Measurements from ENCODE around the gene AHCY. TPM values are rescaled to one million over a fixed set of nuclear protein-coding genes. Genes with fewer than 3 reads are reported as not detected.
"Not testable (repeated sequence)": the region's sequence is repeated elsewhere in the genome, so short reads cannot be mapped to it uniquely, and the experiment has no call there.

Gene AHCY
- total and polyA plus RNA-seq, 8 donors = 89.1 to 121 (median 118) TPM

DNA sequence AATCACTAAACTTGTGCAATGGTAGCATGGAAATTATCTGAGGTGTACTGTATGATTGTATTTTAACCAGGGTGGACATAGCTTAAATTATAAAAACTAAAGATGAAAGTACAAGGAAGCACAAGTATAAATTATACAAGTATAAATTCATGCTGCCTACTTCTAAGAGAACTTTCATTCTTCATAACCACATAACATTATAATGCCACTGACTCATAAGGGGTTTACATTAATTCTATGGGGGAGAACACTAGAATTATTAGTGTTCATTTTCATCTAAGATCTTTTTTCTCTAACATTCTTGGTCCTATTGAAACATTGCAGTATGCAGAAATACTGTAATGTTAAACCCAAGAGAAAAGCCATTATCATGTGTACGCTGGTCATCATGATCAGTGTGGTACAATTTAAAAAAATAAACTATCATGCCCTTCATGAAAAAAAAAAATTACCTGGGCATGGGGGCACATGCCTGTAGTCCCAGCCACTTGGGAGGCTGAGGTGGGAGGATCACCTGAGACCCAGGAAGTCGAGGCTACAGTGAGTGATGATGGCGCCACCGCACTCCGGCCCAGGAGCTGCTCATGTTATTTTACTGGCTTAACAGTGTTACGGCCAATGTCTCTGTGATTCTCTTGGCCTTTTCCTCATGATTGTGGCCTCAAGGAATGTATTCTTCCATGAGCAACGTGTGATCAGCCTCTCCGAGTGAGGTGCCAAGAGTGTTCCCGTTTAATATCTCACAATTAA, 25.9 kb upstream of the AHCY start:
- no peaks in the 10 kb centered on the region for H3K9me3 ChIP-seq
- intact Hi-C loops (cut with DNase I) = no loop called here
- DNase-seq (no peak), ATAC-seq (no peak)
- no peaks in the 10 kb centered on the region for H3K4me1 ChIP-seq
- no peak overlapping the region for H3K4me3 ChIP-seq
- H3K36me3 ChIP-seq = no peaks in the 10 kb centered on the region
- H3K27ac ChIP-seq = no peak overlapping the region
- no peaks in the 10 kb centered on the region for H3K27me3 ChIP-seq
- TF ChIP-seq, protein P1, sequence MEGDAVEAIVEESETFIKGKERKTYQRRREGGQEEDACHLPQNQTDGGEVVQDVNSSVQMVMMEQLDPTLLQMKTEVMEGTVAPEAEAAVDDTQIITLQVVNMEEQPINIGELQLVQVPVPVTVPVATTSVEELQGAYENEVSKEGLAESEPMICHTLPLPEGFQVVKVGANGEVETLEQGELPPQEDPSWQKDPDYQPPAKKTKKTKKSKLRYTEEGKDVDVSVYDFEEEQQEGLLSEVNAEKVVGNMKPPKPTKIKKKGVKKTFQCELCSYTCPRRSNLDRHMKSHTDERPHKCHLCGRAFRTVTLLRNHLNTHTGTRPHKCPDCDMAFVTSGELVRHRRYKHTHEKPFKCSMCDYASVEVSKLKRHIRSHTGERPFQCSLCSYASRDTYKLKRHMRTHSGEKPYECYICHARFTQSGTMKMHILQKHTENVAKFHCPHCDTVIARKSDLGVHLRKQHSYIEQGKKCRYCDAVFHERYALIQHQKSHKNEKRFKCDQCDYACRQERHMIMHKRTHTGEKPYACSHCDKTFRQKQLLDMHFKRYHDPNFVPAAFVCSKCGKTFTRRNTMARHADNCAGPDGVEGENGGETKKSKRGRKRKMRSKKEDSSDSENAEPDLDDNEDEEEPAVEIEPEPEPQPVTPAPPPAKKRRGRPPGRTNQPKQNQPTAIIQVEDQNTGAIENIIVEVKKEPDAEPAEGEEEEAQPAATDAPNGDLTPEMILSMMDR (IDR thresholded peaks at IDR 0.05) = no peak

DNA sequence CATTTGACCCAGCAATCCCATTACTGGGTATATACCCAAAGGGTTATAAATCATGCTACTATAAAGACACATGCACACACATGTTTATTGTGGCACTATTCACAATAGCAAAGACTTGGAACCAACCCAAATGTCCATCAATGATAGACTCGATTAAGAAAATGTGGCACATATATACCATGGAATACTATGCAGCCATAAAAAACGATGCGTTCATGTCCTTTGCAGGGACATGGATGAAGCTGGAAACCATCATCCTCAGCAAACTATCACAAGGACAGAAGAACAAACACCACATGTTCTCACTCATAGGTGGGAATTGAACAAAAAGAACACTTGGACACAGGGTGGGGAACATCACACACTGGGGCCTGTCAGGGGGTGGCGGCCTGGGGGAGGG, 25.1 kb upstream of the AHCY start:
- ATAC-seq; DNase-seq; H3K27ac ChIP-seq; H3K4me3 ChIP-seq; H3K4me1 ChIP-seq; H3K36me3 ChIP-seq; H3K9me3 ChIP-seq; H3K27me3 ChIP-seq; intact Hi-C loops (cut with DNase I): not testable (repeated sequence)

DNA sequence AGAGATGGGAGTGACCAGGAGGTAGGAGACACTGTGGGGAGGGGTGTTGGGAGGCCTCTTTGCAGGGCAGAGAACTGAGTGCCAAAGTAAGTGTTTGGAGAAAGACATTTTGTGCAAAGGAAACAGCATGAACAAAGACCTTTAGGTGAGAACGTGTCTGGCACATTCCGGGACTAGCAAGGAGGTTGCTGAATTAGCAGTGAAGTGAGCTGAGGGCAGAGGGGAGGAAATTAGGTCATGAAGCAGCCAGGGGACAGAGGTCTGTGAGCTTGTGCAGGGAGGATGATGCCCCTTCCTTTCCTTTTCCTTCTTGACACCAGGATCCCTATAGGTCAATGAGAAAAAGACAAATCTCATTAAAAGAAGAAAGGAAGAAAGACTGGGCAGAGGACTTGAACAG, 21.4 kb upstream of the AHCY start:
- H3K27ac ChIP-seq = no peak overlapping the region
- DNase-seq (no peak), ATAC-seq (no peak)
- intact Hi-C loops (cut with DNase I) = no loop called here
- H3K4me1 ChIP-seq = no peaks in the 10 kb centered on the region
- H3K9me3 ChIP-seq = no peaks in the 10 kb centered on the region
- H3K36me3 ChIP-seq = no peaks in the 10 kb centered on the region
- TF ChIP-seq, protein P1 (IDR thresholded peaks at IDR 0.05) = no peak
- H3K27me3 ChIP-seq = no peaks in the 10 kb centered on the region
- H3K4me3 ChIP-seq = no peak overlapping the region

GRCh38 chr20:34322267-34323105, 19.3 kb upstream of the AHCY start:
- intact Hi-C loops (cut with DNase I) = no loop called here
- ATAC-seq (no peak), DNase-seq (no peak)
- Histone ChIP-seq H3K9me3 (no peaks in the 10 kb centered on the region), H3K36me3 (no peaks in the 10 kb centered on the region), H3K27ac (no peak overlapping the region), H3K4me1 (no peaks in the 10 kb centered on the region), H3K27me3 (no peaks in the 10 kb centered on the region), H3K4me3 (no peak overlapping the region)
- TF ChIP-seq, protein P1 (IDR thresholded peaks at IDR 0.05) = no peak

DNA sequence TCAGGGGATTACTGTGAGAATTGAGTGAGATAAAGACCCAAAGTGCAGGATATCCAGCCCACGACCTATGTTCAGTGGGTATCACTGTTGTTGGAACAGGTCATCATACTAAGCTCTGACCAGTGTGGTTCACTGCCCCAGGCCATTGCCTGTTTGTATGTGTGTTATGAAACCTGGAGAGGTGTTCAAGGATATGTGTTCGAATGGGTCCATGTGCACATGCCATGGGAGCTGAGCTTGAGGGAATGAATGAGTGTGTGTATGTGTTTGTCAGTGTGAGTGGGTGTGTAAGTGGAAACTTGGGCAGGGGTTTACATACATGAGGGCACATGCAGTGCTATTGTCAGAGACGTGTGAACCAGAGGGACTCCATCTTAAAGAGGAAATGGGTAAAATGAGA, 17.7 kb upstream of the AHCY start:
- H3K36me3 ChIP-seq = no peaks in the 10 kb centered on the region
- intact Hi-C loops (cut with DNase I) = no loop called here
- H3K4me3 ChIP-seq = no peak overlapping the region
- no peaks in the 10 kb centered on the region for H3K4me1 ChIP-seq
- DNase-seq (no peak), ATAC-seq (no peak)
- no peak overlapping the region for H3K27ac ChIP-seq
- TF ChIP-seq, protein P1 (IDR thresholded peaks at IDR 0.05) = no peak
- no peaks in the 10 kb centered on the region for H3K9me3 ChIP-seq
- H3K27me3 ChIP-seq = no peaks in the 10 kb centered on the region

Measured in left lung (tissue), 10 donors.